Lung (tissue), 12 donors: Measurements from ENCODE around the gene VTI1A. TPM values are rescaled to one million over a fixed set of nuclear protein-coding genes. Genes with fewer than 3 reads are reported as not detected.

Source experiments
- ATAC-seq: fragments of 200-7000 bp; cut with Tn5 transposase; one replicate; pipeline ENCODE4 v1.9.1; 2020; ENCODE audit warnings: moderate number of reproducible peaks; ENCODE audit not compliant: insufficient read depth, low FRiP score
- DNase-seq, 3 donors: peaks; one replicate each; pipeline ENCODE4 v3.0.0-alpha.2; 2013 to 2017
- H3K27ac ChIP-seq, 2 donors: one replicate each; pipeline ENCODE4 v1.5.1; 2013; ENCODE audit warnings: mild to moderate bottlenecking in 2 of 2, moderate library complexity in 2 of 2, control low read depth in 1 of 2, inconsistent platforms in 1 of 2, low read depth in 1 of 2, low read length in 1 of 2
- H3K27me3 ChIP-seq, 3 donors: one replicate each; pipeline ENCODE4 v1.5.1; 2013; ENCODE audit warnings: low read length in 2 of 3; ENCODE audit not compliant: control insufficient read depth in 3 of 3, insufficient read depth in 3 of 3
- H3K36me3 ChIP-seq, 4 donors: one replicate each; pipeline ENCODE4 v1.5.1; 2013; ENCODE audit warnings: low read length in 4 of 4, mild to moderate bottlenecking in 1 of 4, moderate library complexity in 1 of 4; ENCODE audit not compliant: control insufficient read depth in 4 of 4, insufficient read depth in 4 of 4
- H3K4me1 ChIP-seq, 5 donors: one replicate each; pipeline ENCODE4 v1.5.1; 2013; ENCODE audit warnings: low read length in 5 of 5, mild to moderate bottlenecking in 2 of 5, moderate library complexity in 1 of 5; ENCODE audit not compliant: control insufficient read depth in 5 of 5, insufficient read depth in 5 of 5
- H3K4me3 ChIP-seq: one replicate; pipeline ENCODE4 v1.5.1; 2013; ENCODE audit warnings: mild to moderate bottlenecking, control low read depth, moderate library complexity
- H3K9ac ChIP-seq, 2 donors: one replicate each; pipeline ENCODE4 v1.5.1; 2013; ENCODE audit warnings: low read length in 2 of 2, control low read depth in 1 of 2; ENCODE audit not compliant: insufficient read depth in 1 of 2
- H3K9me3 ChIP-seq, 4 donors: one replicate each; pipeline ENCODE4 v1.5.1; 2013; ENCODE audit warnings: low read length in 3 of 4, mild to moderate bottlenecking in 1 of 4, moderate library complexity in 1 of 4; ENCODE audit not compliant: control insufficient read depth in 4 of 4, insufficient read depth in 3 of 4
- CTCF ChIP-seq: IDR thresholded peaks from 2 replicates; pipeline ENCODE4 v1.5.1; 2012; ENCODE audit warnings: mild to moderate bottlenecking; ENCODE audit errors: control extremely low read depth, extremely low read depth
- WGBS, 2 donors: extraction: QIAGEN DNeasy Blood & Tissue Kit; methylation state at CpG; one replicate each; pipeline ENCODE4 v1.1.7; 2013; 5-methylcytosine and 5-hydroxymethylcytosine counted together
- polyA plus RNA-seq, 2 donors: library from polyadenylated mRNA; stranded (reverse); fragments of 200-250 nt; gene quantifications; one replicate each; pipeline ENCODE4 v1.2.1, GENCODE V29; 2013
- total RNA-seq, 2 donors: library from RNA; depleted of rRNA in 1 of 2; stranded (reverse); fragments of >200 nt in 1 of 2; gene quantifications; one replicate each; pipeline ENCODE4 v1.2.1, GENCODE V29; 2014 to 2021
- donor health status: control.
- donor health status: control.
- donor health status: Bipolar disorder and iron deficiency.
- donor health status: healthy.
- donor health status: DM: yes; HTN: yes; CAD: no.

Gene VTI1A
- total and polyA plus RNA-seq, 4 donors, result 9.2 to 48.2 (median 28.4) TPM

GRCh38 chr10:112583236-112583939 is 136.4 kb downstream of the VTI1A start:
- H3K27ac ChIP-seq, result no peak overlapping the region
- peaks cover 0 to 3% (median 0%) of the 10 kb centered on the region in 4 donors for H3K36me3 ChIP-seq
- H3K9me3 ChIP-seq, result no peaks in the 10 kb centered on the region
- peaks cover 0 to 7% (median 0%) of the 10 kb centered on the region in 5 donors for H3K4me1 ChIP-seq
- H3K4me3 ChIP-seq, result no peak overlapping the region
- no peak for TF ChIP-seq CTCF
- ATAC-seq (no peak), DNase-seq (no peak)
- no peak overlapping the region for H3K9ac ChIP-seq
- no peaks in the 10 kb centered on the region for H3K27me3 ChIP-seq
- WGBS, 2 donors, result 95 to 97% methylated on average over 9 of the region's 9 CpGs

GRCh38 chr10:112584276-112584675 is 137.3 kb downstream of the VTI1A start:
- H3K27ac ChIP-seq, result no peak overlapping the region
- 97% methylated on average over 6 of the region's 6 CpGs for WGBS, 2 donors
- H3K27me3 ChIP-seq, result no peaks in the 10 kb centered on the region
- peaks cover 0 to 7% (median 0%) of the 10 kb centered on the region in 5 donors for H3K4me1 ChIP-seq
- DNase-seq (no peak), ATAC-seq (no peak)
- no peaks in the 10 kb centered on the region for H3K9me3 ChIP-seq
- H3K9ac ChIP-seq, result no peak overlapping the region
- H3K4me3 ChIP-seq, result no peak overlapping the region
- no peak for TF ChIP-seq CTCF
- H3K36me3 ChIP-seq, result peaks cover 0 to 3% (median 0%) of the 10 kb centered on the region in 4 donors

- no peak for ATAC-seq
- Histone ChIP-seq H3K4me1 (peaks cover 0 to 7% (median 0%) of the 10 kb centered on the region in 5 donors), H3K27me3 (no peaks in the 10 kb centered on the region), H3K4me3 (no peak overlapping the region), H3K9me3 (no peaks in the 10 kb centered on the region), H3K27ac (no peak overlapping the region), H3K36me3 (peaks cover 0 to 3% (median 0%) of the 10 kb centered on the region in 4 donors), H3K9ac (no peak overlapping the region)
- WGBS, 2 donors, result 67 to 80% methylated on average over 4 of the region's 4 CpGs
- no peak for DNase-seq
- no peak for TF ChIP-seq CTCF
Observed at GRCh38 chr10:112585126-112585525, 138.1 kb downstream of the VTI1A start.
